CD4-positive, alpha-beta T cell treated with Interleukin-10 for 1 hour (primary cell): ENCODE results near the gene LPO.

Experiments used
- DNase-seq: peaks from one replicate; pipeline ENCODE4 v3.0.0-alpha.2; 2020

The LPO gene

GRCh38 chr17:58238147-58238634 lies at the start of gene LPO:
Gene LPO, plus strand, starts transcription at chr17:58238584. Its CDS starts 4,396 bp downstream, at chr17:58242980.
- DNase-seq, result no peak

GRCh38 chr17:58189436-58190146 lies 48.8 kb upstream of the LPO start:
- DNase-seq, result no peak

GRCh38 chr17:58191241-58191896 lies 47.0 kb upstream of the LPO start:
- DNase-seq, result no peak

GRCh38 chr17:58192612-58193011 lies 45.8 kb upstream of the LPO start, which contains the start of gene EPX:
Gene EPX, plus strand, starts transcription at chr17:58192726. Its CDS starts 121 bp downstream, at chr17:58192847.
- DNase-seq, result no peak

GRCh38 chr17:58193641-58194255 lies 44.6 kb upstream of the LPO start:
- DNase-seq, result no peak

- no peak for DNase-seq
Measured at GRCh38 chr17:58195518-58196123, 42.8 kb upstream of the LPO start.

- DNase-seq, result no peak
Measured at GRCh38 chr17:58196610-58197009, 41.8 kb upstream of the LPO start.

GRCh38 chr17:58200024-58200633 lies 38.3 kb upstream of the LPO start:
- DNase-seq, result peak; percentile 54

- DNase-seq, result no peak
Measured at GRCh38 chr17:58202859-58203258, 35.5 kb upstream of the LPO start.

- no peak for DNase-seq
Measured at GRCh38 chr17:58204796-58205195, 33.6 kb upstream of the LPO start.

- DNase-seq, result no peak
Measured at GRCh38 chr17:58205936-58206335, 32.4 kb upstream of the LPO start.

GRCh38 chr17:58207451-58207850 lies 30.9 kb upstream of the LPO start:
- DNase-seq, result no peak

GRCh38 chr17:58208344-58208743 lies 30.0 kb upstream of the LPO start:
- DNase-seq, result no peak

GRCh38 chr17:58210922-58211321 lies 27.5 kb upstream of the LPO start:
- no peak for DNase-seq

GRCh38 chr17:58215685-58216084 lies 22.7 kb upstream of the LPO start:
- DNase-seq, result no peak

GRCh38 chr17:58217766-58218165 lies 20.6 kb upstream of the LPO start:
- DNase-seq, result no peak

- DNase-seq, result peak; percentile 96
Measured at GRCh38 chr17:58219007-58219788, 19.2 kb upstream of the LPO start, which contains the start of gene MKS1. Gene MKS1, minus strand, starts transcription at chr17:58219255. Its CDS starts 25 bp downstream, at chr17:58219230.

GRCh38 chr17:58219789-58220183 lies 18.6 kb upstream of the LPO start:
- no peak for DNase-seq

- no peak for DNase-seq
Measured at GRCh38 chr17:58224315-58224714, 14.1 kb upstream of the LPO start.

- no peak for DNase-seq
Measured at GRCh38 chr17:58227733-58228132, 10.7 kb upstream of the LPO start.

GRCh38 chr17:58228679-58229078 lies 9.7 kb upstream of the LPO start:
- no peak for DNase-seq

- no peak for DNase-seq
Measured at GRCh38 chr17:58229384-58229783, 9.0 kb upstream of the LPO start.
